ENCODE data around the gene EXOC3L2. TPM values are rescaled to one million over a fixed set of nuclear protein-coding genes. Genes with fewer than 3 reads are reported as not detected.

EXOC3L2 gene
- total and polyA plus RNA-seq, 2 of the 8 experiments (the other 6 are each of a cell fraction or from before 2014, with no cell fraction given) = 1.4 to 1.6 TPM

GRCh38 chr19:45250216-45250831, 5.1 kb upstream of the EXOC3L2 start:
- 0 out of 2 replicates have a peak overlapping the region, but pooled peaks have one; percentile 16 for H2BK15ac ChIP-seq (ENCODE audit: low read length)
- POLR2A ChIA-PET (ENCODE audit: partially characterized antibody) = no interaction called here
- peaks cover 0 to 24% of the 10 kb centered on the region in 2 experiments; a peak in 2 of 4 replicates for H3K79me2 ChIP-seq (ENCODE audit: control insufficient read depth in 1 of 2, insufficient read depth in 2 of 2, low read length in 2 of 2)
- H3K23me2 ChIP-seq (ENCODE audit: low read depth, low read length) = peaks cover 11% of the 10 kb centered on the region
- no peak overlapping the region for H3K56ac ChIP-seq (replicated peaks; ENCODE audit: insufficient read length, low read depth, low read length)
- H2BK5ac ChIP-seq (ENCODE audit: low read depth, low read length) = no peak overlapping the region
- H2BK120ac ChIP-seq (replicated peaks; ENCODE audit: low read depth, low read length) = no peak overlapping the region
- H3K18ac ChIP-seq (ENCODE audit: extremely low read depth, low read length) = peak overlapping the region; percentile 32; the same call in 1 of the 2 replicates
- no peak overlapping the region for H3K23ac ChIP-seq (ENCODE audit: insufficient read length)
- no peak overlapping the region for H3K4ac ChIP-seq (replicated peaks; ENCODE audit: insufficient read length, low read depth, low read length)
- H2BK20ac ChIP-seq (ENCODE audit: low read length) = no peak overlapping the region
- TF ChIP-seq MAX (IDR thresholded peaks at IDR 0.05) = 0 out of 2 replicates have a peak, but pooled peaks have one; percentile 45
- TF ChIP-seq PHF8 (conservative IDR thresholded peaks at IDR 0.05; ENCODE audit: low read depth, low read length) = no peak
- peak in 1 of 2 experiments; percentile 53; a peak in 1 of 4 replicates for TF ChIP-seq HDAC2 (IDR thresholded peaks at IDR 0.05; ENCODE audit: borderline replicate concordance in 1 of 2, low read depth in 2 of 2, low read length in 2 of 2)
- TF ChIP-seq POU5F1 (IDR thresholded peaks at IDR 0.05; ENCODE audit: low read depth, low read length) = no peak
- peak; percentile 35; the same call in 1 of the 2 replicates for TF ChIP-seq KDM1A (IDR thresholded peaks at IDR 0.05; ENCODE audit: borderline replicate concordance, low read length)
- no peak for TF ChIP-seq RFX5 (IDR thresholded peaks at IDR 0.05; ENCODE audit: borderline replicate concordance, low read depth, low read length)
- H3K4me3 ChIP-seq (ENCODE audit: extremely low read depth in 1 of 4, insufficient read depth in 2 of 4, low read depth in 3 of 4, low read length in 4 of 4) = peak overlapping the region; percentile 50 to 78 (median 66)
- H4K91ac ChIP-seq (replicated peaks; ENCODE audit: insufficient read length, low read length) = no peak overlapping the region
- no peak overlapping the region for H2BK12ac ChIP-seq (ENCODE audit: low read depth, low read length)
- FAIRE-seq = no peak
- 41% methylated on average over 12 of the region's 14 CpGs; no CpG with 5 or more reads in 1 of the 2 experiments for WGBS, 2 experiments (ENCODE audit: extremely low coverage in 1 of 2, insufficient coverage in 1 of 2, insufficient read length in 1 of 2, insufficient replicate concordance in 2 of 2, low coverage in 1 of 2, low lambda C conversion rate in 2 of 2, missing lambda C conversion rate in 1 of 2)
- no peak overlapping the region for H2AK5ac ChIP-seq (ENCODE audit: low read depth, low read length)
- H3K79me1 ChIP-seq (ENCODE audit: low read depth, low read length) = peaks cover 13% of the 10 kb centered on the region
- H4K8ac ChIP-seq (ENCODE audit: extremely low read depth, insufficient read depth, low read length) = no peak overlapping the region
- H3K4me2 ChIP-seq (ENCODE audit: insufficient read depth in 1 of 2, low read depth in 2 of 2, low read length in 2 of 2) = peak overlapping the region; percentile 74 to 83
- H3K4me1 ChIP-seq (replicated peaks in 1 of 4; ENCODE audit: control insufficient read depth in 3 of 4, insufficient read depth in 4 of 4, low read length in 3 of 4) = peaks cover 0 to 10% (median under 1%) of the 10 kb centered on the region in 4 experiments; a peak in 3 of 7 replicates
- peaks cover 0 to 10% (median 9%) of the 10 kb centered on the region in 4 experiments; a peak in 5 of 7 replicates for H3K27me3 ChIP-seq (replicated peaks in 1 of 4; ENCODE audit: control insufficient read depth in 3 of 4, extremely low read depth in 1 of 4, insufficient read depth in 3 of 4, low read length in 3 of 4)
- 0 out of 7 replicates have a peak overlapping the region, but pooled peaks of 1 of the 4 experiments have one; percentile 36 for H3K9ac ChIP-seq (replicated peaks in 1 of 4; ENCODE audit: extremely low read depth in 1 of 4, low read depth in 3 of 4, low read length in 3 of 4)
- H3K9me3 ChIP-seq (ENCODE audit: insufficient read depth in 2 of 2, low read depth in 1 of 2, low read length in 1 of 2) = no peaks in the 10 kb centered on the region
- no peak for DNase-seq (ENCODE audit: low read depth in 1 of 2, low spot score in 2 of 2)
- H4K20me1 ChIP-seq (replicated peaks in 1 of 2; ENCODE audit: control insufficient read depth in 1 of 2, insufficient read depth in 2 of 2, low read length in 2 of 2) = peaks cover 13 to 18% of the 10 kb centered on the region in 2 experiments
- H3K36me3 ChIP-seq (ENCODE audit: control insufficient read depth in 2 of 4, insufficient read depth in 4 of 4, low read length in 3 of 4) = no peaks in the 10 kb centered on the region; a peak in 1 of 8 replicates
- H2AFZ ChIP-seq (ENCODE audit: low read length) = peak overlapping the region; percentile 86
- H4K5ac ChIP-seq (ENCODE audit: insufficient read length, low read depth, low read length) = no peak overlapping the region
- H3K27ac ChIP-seq (ENCODE audit: low read depth, low read length) = no peak overlapping the region
- H3K14ac ChIP-seq (ENCODE audit: insufficient read length) = no peak overlapping the region
- CTCF ChIA-PET (ENCODE audit: partially characterized antibody) = interaction anchor here (0.9 to 10.1 kb wide), 10 partner anchors 18 to 147 kb away, joined by 3 to 106 read pairs (median 4); no protein-coding TSS in a partner anchor

All from H1 (cell line).